ENCODE data around the gene NARF. TPM values are rescaled to one million over a fixed set of nuclear protein-coding genes. Genes with fewer than 3 reads are reported as not detected.

NARF gene
- total and polyA plus RNA-seq, 2 of the 8 experiments (the other 6 are each of a cell fraction or from before 2014, with no cell fraction given) = 97.4 to 131 TPM

GRCh38 chr17:82442643-82443464 lies 15.7 kb upstream of the NARF start:
- FAIRE-seq = no peak

More at GRCh38 chr17:82442643-82443464, 15.7 kb upstream of the NARF start:
- H2BK15ac ChIP-seq (ENCODE audit: low read length) = no peak overlapping the region
- H4K5ac ChIP-seq (ENCODE audit: insufficient read length, low read depth, low read length) = no peak overlapping the region
- no peak overlapping the region for H3K14ac ChIP-seq (ENCODE audit: insufficient read length)
- no peaks in the 10 kb centered on the region for H3K9me3 ChIP-seq (ENCODE audit: insufficient read depth in 2 of 2, low read depth in 1 of 2, low read length in 1 of 2)
- H2BK120ac ChIP-seq (replicated peaks; ENCODE audit: low read depth, low read length) = no peak overlapping the region
- peaks cover 0 to 18% (median 8%) of the 10 kb centered on the region in 4 experiments; a peak in 6 of 7 replicates for H3K4me1 ChIP-seq (replicated peaks in 1 of 4; ENCODE audit: control insufficient read depth in 3 of 4, insufficient read depth in 4 of 4, low read length in 3 of 4)
- no peak overlapping the region for H3K9ac ChIP-seq (replicated peaks in 1 of 4; ENCODE audit: extremely low read depth in 1 of 4, low read depth in 3 of 4, low read length in 3 of 4)
- H3K23me2 ChIP-seq (ENCODE audit: low read depth, low read length) = no peaks in the 10 kb centered on the region
- H4K8ac ChIP-seq (ENCODE audit: extremely low read depth, insufficient read depth, low read length) = no peak overlapping the region
- no peaks in the 10 kb centered on the region; the same call in 1 of the 2 replicates for H3K79me1 ChIP-seq (ENCODE audit: low read depth, low read length)
- H3K4me3 ChIP-seq (ENCODE audit: extremely low read depth in 1 of 4, insufficient read depth in 2 of 4, low read depth in 3 of 4, low read length in 4 of 4) = no peak overlapping the region
- no peak overlapping the region for H3K56ac ChIP-seq (replicated peaks; ENCODE audit: insufficient read length, low read depth, low read length)
- H3K4me2 ChIP-seq (ENCODE audit: insufficient read depth in 1 of 2, low read depth in 2 of 2, low read length in 2 of 2) = no peak overlapping the region
- H3K4ac ChIP-seq (replicated peaks; ENCODE audit: insufficient read length, low read depth, low read length) = no peak overlapping the region
- ChIA-PET CTCF (ENCODE audit: partially characterized antibody) (interaction anchor here (0.6 to 1.7 kb wide), 2 partner anchors 18 to 25 kb away, joined by 3 to 6 read pairs; no protein-coding TSS in a partner anchor), POLR2A (ENCODE audit: partially characterized antibody) (interaction anchor here (0.9 to 3.9 kb wide), 3 partner anchors 9 to 345 kb away, joined by 3 to 19 read pairs (median 4); partner anchors contain the start of gene FASN)
- no peak overlapping the region for H2BK5ac ChIP-seq (ENCODE audit: low read depth, low read length)
- no peak overlapping the region for H2BK12ac ChIP-seq (ENCODE audit: low read depth, low read length)
- 95% methylated on average over 28 of the region's 28 CpGs; no CpG with 5 or more reads in 1 of the 2 experiments for WGBS, 2 experiments (ENCODE audit: extremely low coverage in 1 of 2, insufficient coverage in 1 of 2, insufficient read length in 1 of 2, insufficient replicate concordance in 2 of 2, low coverage in 1 of 2, low lambda C conversion rate in 2 of 2, missing lambda C conversion rate in 1 of 2)
- H2AFZ ChIP-seq (ENCODE audit: low read length) = no peak overlapping the region
- peaks cover 4 to 17% (median 12%) of the 10 kb centered on the region in 4 experiments; a peak in 4 of 8 replicates for H3K36me3 ChIP-seq (ENCODE audit: control insufficient read depth in 2 of 4, insufficient read depth in 4 of 4, low read length in 3 of 4)
- H4K20me1 ChIP-seq (replicated peaks in 1 of 2; ENCODE audit: control insufficient read depth in 1 of 2, insufficient read depth in 2 of 2, low read length in 2 of 2) = peaks cover 2 to 31% of the 10 kb centered on the region in 2 experiments
- H3K79me2 ChIP-seq (ENCODE audit: control insufficient read depth in 1 of 2, insufficient read depth in 2 of 2, low read length in 2 of 2) = no peaks in the 10 kb centered on the region; a peak in 1 of 4 replicates
- TF ChIP-seq POLR2AphosphoS5 (IDR thresholded peaks at IDR 0.05; ENCODE audit: low read depth, low read length) (no peak), RXRA (IDR thresholded peaks at IDR 0.05; ENCODE audit: insufficient read depth, low read depth, low read length) (no peak), TAF7 (optimal IDR thresholded peaks at IDR 0.05; ENCODE audit: borderline replicate concordance, low read depth, low read length) (no peak), SRF (IDR thresholded peaks at IDR 0.05; ENCODE audit: low read depth, low read length) (no peak), HDAC6 (IDR thresholded peaks at IDR 0.05; ENCODE audit: low read depth, low read length) (no peak), NRF1 (IDR thresholded peaks at IDR 0.05; ENCODE audit: low read depth, low read length) (no peak), BCL11A (IDR thresholded peaks at IDR 0.05; ENCODE audit: low read depth in 2 of 2, low read length in 2 of 2) (no peak)
- no peak overlapping the region for H2AK5ac ChIP-seq (ENCODE audit: low read depth, low read length)
- H3K27ac ChIP-seq (ENCODE audit: low read depth, low read length) = no peak overlapping the region
- no peak overlapping the region for H2BK20ac ChIP-seq (ENCODE audit: low read length)
- H3K23ac ChIP-seq (ENCODE audit: insufficient read length) = no peak overlapping the region
- no peak overlapping the region for H3K18ac ChIP-seq (ENCODE audit: extremely low read depth, low read length)
- H4K91ac ChIP-seq (replicated peaks; ENCODE audit: insufficient read length, low read length) = no peak overlapping the region
- no peak for DNase-seq (ENCODE audit: low read depth in 1 of 2, low spot score in 2 of 2)
- H3K27me3 ChIP-seq (replicated peaks in 1 of 4; ENCODE audit: control insufficient read depth in 3 of 4, extremely low read depth in 1 of 4, insufficient read depth in 3 of 4, low read length in 3 of 4) = no peaks in the 10 kb centered on the region
